Vagina (tissue), 2 donors: Measurements from ENCODE around the gene SQOR.

Source experiments
- CTCF ChIP-seq, 3 experiments: fragments of 450-650 bp in 2 of 3; fragments of 200-600 bp in 1 of 3; sonication (generic) in 1 of 3; IDR thresholded peaks; one replicate each; pipeline ENCODE4 v1.5.1; 2017 to 2019; ENCODE audit warnings: antibody characterized with exemption in 3 of 3, mild to moderate bottlenecking in 2 of 3, moderate library complexity in 2 of 3
- POLR2A ChIP-seq, 2 donors: fragments of 450-650 bp; IDR thresholded peaks; one replicate each; pipeline ENCODE4 v1.6.1; 2017; ENCODE audit warnings: antibody characterized with exemption in 2 of 2, mild to moderate bottlenecking in 2 of 2, moderate library complexity in 2 of 2
- POLR2AphosphoS5 ChIP-seq, 2 donors: sonication (generic); formaldehyde crosslinking; IDR thresholded peaks; one replicate each; pipeline ENCODE4 v1.9.0; 2017; ENCODE audit warnings: antibody characterized with exemption in 2 of 2, mild to moderate bottlenecking in 2 of 2, low read depth in 1 of 2; ENCODE audit not compliant: insufficient read depth in 1 of 2

DNA sequence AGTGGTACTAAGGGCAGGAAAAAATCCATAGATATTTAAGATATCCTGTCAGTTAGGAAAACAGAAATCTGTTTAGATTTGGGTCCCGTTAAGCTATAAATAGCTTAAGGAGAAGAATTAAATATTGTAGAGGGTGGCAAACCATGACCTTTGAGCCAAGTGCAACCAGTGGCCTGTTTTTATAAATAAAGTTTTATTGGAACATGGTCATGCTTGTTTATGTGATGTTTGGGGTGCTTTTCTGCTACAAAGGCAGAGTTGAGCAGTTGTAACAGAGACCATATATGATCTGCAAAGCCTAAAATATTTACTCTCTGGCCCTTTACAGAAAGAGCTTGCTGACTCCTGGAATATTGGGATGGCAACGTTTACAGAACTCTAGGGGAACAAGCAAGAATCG lies 66.3 kb downstream of the SQOR start:
- TF ChIP-seq CTCF (IDR thresholded peaks at IDR 0.05): no peak
- no peak for TF ChIP-seq POLR2A (IDR thresholded peaks at IDR 0.05)
- TF ChIP-seq POLR2AphosphoS5 (IDR thresholded peaks at IDR 0.05; ENCODE audit: insufficient read depth in 1 of 2, low read depth in 1 of 2): no peak
